GM21825 (cell line): ENCODE results near the gene SIK3.

Source experiments
- ATAC-seq: cut with Tn5 transposase; IDR thresholded peaks from one replicate; pipeline ENCODE4 v1.9.1; 2021; ENCODE audit warnings: mild to moderate bottlenecking, moderate library complexity; ENCODE audit not compliant: unreplicated experiment

Gene SIK3

DNA sequence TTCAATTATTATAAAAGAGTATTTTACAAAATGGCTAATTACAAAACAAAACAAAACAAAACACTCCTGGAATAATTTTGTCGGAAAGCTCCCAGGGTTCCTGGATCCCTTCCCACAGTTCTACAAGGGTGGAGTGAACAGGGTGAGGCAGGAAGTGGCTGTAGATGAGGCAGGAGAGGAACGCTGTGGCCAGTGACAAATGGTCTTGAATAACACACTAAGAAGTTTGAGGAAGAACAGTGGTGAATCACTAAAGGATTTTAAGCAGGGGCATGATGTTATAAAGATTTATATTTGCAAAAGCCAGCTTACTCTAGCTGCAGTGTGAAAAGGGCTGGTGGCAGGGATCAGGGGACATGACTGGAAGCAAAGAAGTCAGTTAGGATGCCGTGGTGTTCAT lies 227.0 kb downstream of the SIK3 start:
- no peak for ATAC-seq

DNA sequence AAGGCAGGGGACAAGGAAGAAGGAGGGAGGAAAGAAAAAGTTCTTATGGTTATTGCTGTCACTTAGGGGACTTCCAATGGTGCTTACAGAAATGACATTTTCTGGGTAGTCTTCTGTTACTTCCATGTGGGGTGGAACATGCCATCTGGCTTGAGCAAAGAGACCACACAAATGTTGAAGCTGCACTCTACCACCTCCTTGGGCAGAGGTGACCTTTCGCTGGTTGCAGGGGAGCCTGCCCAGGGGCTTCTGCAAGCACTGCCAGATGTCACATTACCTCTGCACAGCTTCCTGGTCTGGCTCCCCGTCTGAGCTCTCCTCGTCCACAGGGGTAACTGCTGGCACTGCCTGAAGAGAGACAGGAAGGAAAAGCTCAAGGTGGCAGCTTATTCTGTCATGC lies 228.2 kb downstream of the SIK3 start:
- ATAC-seq: no peak

DNA sequence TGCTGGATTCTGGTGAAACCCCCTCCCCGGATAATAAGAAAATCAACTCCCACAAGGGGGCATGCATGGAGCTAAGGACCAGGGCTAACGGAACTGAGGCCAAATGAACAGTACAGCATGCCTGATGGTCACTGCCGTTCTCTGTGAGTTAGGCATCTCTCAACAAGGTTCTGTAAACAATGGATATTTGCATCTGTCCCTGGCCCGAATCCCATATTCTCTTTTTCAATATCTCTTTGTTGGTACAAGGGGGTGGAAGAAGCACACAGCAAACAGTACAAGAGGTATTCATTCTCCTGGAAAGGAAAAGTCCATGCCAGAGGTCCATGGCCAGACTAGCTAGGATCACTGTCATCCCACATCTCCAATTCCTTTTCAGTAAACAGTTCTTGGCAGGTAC lies 228.6 kb downstream of the SIK3 start:
- ATAC-seq: no peak

DNA sequence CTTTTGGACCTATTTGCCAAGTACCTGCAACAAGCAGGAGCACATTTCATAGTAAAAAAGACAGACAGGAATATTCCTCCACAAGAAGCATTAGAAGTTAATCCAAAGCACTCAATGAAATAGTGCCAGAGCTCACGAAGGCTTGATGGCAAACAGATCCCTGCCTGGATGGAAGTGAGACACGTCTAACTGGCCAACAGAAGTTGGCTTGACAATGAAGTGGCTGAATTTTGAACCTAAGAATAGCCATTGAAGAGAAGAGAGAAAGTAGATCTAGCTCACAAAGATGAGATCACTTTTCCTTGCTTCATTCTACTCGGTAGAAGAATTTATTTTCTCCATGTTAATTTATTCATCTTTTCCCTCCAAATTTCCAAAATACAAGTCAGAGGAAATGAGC lies 230.2 kb downstream of the SIK3 start:
- ATAC-seq: no peak

DNA sequence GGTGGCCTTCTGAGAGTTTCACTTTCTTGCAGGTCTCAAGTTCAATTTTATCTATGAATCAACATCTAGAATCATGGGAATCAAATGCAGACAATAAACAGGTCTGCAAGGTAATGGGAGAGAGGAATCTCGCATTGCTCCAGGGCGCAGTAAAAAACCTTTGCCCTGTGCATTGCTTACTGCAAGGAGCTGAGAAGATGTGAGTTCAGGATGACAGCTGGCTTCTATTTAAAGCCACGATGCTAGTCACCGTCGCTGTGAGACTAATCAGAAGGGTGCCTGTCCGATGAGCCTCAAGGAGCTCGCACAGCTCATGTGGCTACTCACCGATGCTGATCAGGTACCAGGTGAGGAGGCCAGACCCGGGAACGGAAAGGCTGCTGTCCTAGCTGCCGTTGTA lies 230.6 kb downstream of the SIK3 start:
- no peak for ATAC-seq

DNA sequence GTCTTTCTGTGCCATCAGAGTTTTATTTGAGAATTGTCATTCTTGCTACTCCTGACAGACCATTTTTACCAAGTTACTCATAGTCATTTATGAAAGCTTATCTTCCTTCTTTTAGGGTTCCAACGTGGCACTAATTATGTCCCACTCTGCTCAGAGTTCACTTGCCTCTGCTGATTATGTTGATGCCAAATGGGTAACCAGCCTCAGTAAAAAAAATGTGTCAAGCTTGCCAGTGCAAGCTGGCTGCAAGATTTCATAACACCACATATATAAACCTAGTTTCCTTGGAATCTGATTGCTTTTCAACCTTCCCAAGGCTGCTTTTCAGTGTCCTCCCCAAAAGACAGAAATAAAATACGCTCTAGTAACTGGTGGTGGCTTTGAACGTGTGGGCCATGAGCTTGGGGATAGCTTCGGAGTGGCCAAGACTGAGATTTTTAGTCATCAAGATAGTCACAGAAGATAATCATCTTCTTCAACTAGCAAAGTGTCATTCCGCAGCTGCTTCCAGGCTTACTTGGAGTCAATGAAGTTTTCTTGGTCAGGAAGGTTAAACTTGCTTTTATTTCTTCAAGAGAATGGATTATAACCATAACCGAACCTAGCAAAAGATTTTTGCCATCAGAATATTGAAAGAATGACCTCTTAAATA lies 231.3 kb downstream of the SIK3 start:
- no peak for ATAC-seq

DNA sequence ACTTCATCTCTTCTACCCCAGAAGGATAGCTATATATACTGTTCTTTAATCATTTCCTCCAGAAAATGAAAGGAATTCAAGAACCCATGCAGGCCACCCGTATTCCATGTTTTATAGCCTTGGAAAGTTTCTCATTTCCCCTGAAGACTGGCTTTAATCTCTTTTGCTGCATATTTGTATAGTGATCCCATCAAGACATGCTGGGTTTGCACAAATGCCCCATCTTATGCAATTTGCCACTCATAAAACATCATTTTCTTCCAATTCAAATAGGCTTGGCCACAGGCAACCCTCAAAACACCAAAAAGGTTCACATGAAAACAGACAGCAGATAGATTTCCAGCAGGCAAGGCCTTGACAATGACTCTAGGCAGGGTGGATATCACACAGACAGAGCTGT lies 232.5 kb downstream of the SIK3 start:
- ATAC-seq: no peak

DNA sequence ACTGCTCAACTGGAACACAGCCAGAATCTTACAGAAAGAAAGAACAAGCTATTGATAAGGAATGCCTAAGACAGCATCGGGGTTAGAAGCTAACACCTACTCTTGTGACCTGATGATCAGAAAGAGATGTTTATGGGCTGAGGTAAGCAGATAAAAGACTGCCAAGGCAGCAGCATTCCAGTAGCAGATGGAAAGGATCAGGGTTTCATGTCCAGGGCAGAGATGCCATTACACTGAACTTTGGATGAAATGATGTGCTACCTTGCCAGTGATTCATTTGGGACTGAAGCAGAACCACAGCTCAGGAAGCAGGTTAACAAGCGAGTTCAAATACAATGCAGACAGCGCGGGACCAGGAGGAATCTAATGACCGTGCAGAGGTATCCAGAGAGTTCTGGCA lies 233.7 kb downstream of the SIK3 start:
- no peak for ATAC-seq

DNA sequence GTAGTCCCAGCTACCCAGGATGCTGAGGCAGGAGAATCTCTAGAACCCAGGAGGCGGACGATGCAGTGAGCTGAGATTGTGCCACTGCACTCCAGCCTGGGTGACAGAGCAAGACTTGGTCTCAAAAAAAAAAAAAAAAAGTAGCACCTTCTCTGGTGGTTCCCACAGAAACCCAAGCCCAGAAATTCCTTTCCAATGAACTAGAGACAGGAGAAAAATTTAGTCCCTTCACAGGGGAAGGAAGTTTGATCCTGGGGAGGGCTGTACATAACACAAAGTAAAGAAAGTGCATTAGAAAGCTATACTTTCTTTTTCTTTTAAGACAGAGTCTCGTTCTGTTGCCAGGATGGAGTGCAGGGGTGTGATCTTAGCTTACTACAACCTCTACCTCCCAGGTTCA lies 235.3 kb downstream of the SIK3 start:
- no peak for ATAC-seq

DNA sequence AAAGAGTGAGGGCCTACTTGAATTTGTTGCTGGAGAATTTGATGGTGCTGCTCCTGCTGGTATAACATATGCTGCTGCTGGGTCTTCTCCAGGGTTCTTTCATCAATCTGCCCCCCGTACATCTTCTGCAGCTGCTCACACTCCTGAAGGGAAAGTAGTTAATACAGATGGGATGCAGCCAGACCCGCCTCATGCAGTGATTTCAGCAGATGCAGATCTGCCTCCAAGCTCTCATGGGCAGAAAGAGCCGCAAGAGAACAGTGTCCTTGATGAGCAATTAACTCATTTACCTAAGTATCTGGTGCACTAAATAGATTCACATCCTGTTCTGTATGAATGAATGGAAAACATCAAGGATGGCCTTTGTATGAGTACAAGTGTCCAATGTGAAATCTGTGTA lies 236.0 kb downstream of the SIK3 start:
- no peak for ATAC-seq

DNA sequence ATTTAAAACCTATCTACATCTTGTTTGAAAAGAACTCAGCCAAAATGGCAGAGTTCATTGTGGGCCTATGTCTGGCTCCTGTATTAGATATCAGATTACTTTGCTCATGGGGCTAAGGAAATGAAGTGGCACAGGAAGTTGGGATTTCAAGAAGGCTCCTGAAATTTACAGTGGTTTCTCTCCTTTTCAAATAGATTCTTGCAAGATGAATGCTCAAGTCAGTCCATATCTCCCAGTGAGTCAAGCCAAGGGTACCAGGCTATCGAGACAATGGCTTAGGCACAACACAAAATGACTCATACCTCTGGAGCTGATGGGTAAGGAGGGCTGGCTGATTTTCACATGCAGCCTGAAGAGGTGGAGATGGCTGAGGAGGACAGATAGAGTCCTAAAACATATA lies 236.7 kb downstream of the SIK3 start:
- no peak for ATAC-seq

DNA sequence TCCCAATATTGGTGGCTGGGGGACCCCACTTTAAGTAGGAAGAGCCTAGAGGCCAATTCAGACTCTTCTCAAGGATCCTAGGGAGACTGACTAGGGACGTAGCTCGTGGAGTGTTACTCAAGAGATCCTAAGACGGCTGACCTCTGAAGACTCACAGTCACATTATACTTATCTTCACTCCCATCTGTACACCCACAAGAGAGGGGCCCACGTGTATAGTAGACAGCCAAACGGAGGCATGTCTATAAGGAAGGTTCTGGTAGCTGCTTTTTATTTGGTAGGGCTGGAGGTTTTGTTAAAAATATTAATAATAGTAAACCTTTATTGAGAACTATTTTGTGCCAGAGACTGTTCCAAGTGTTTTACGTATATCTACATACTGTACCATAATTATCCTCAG lies 237.9 kb downstream of the SIK3 start:
- ATAC-seq: no peak

DNA sequence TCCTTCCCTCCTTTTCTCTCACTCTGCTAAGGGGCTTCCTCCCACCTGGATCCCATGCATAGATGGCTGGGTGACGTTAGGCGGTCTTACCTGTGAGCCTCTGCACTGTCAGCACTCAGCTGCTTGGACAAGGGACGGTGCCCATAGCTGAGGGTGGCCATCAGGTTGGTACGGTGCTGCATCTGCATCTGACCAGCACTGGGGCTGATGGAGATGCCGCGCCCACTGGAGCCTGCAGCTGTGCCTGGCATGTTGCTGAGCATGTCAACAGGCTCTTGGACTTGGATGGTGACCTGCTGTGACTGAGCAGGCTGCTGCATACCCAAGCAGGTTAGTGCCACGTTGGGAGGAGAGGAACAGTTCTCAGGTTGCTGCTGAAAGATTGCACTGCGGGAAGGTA lies 239.1 kb downstream of the SIK3 start:
- no peak for ATAC-seq

DNA sequence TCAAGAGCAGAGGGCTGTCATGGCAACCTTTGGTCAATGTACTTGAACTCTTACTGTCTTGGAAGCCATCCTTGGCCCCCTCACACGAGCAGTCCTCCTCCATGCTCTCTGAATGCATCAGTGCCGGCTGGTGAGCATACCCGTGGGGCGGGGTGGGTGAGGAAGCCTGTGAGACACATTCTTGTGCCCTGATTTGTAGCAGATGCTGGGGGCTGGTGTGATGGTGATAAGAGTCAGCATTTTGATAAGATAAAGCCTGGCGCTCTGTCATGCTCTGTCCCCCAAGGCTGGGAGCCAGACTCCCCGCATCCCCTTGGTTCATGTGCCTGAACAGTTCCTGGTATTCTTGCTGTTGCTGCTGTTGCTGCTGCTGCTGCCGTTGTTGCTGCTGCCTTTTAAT lies 240.3 kb downstream of the SIK3 start:
- no peak for ATAC-seq

DNA sequence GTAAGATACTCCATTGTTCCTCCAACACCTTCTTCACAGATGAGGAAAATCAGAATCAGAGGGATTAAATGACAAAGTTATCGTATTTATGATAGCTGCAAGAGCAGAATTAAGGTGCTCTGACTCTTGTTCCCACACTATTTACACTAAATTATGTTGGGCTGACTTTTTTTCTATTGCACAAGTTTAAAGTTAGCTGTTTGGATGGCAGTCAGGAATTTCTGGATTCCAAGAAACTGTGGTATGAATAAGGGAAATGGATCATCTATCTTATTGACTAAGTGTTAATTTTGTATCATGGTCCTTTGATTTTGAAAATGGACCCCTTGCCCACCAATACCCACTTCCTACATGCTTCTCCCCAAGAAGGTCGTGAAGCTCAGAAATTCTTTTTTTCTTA lies 240.9 kb downstream of the SIK3 start:
- ATAC-seq: no peak

DNA sequence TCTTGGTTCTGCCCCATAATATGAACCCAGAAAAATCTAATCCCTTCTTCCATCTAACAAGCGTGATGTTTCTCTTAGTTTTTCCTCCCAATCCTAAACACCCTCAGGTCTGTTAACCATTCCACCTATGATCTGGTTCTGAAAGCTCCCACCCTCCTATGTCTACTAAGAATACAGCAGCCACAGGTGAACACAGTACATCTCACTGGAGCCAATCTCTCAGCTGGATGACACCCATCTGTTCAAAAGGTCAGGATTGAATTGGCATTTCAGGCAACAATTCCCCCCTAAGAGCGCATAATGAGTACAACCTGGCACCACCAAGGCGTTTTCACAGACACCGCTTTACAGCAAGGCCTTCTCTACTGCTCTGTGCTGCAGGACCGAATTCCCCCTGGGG lies 241.8 kb downstream of the SIK3 start:
- no peak for ATAC-seq

DNA sequence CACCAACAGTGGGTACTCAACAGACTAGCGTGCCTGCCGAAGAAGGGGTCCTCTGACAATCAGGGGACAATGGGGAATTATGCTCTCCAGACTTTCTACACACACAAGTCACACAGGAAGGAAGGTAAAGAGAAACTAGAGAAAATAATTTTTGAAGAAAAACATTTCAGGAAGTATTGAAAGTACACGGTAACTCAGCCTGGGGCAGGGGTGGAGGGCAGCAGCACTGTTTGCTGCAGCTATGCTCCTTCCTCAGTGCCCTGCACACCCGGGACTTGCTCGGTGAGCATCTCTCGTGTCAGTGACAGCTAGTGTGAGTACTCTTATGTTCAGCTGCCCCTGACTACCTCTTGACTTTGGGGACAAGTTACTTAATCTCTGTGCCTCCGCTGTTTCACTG lies 242.8 kb downstream of the SIK3 start:
- ATAC-seq: no peak

DNA sequence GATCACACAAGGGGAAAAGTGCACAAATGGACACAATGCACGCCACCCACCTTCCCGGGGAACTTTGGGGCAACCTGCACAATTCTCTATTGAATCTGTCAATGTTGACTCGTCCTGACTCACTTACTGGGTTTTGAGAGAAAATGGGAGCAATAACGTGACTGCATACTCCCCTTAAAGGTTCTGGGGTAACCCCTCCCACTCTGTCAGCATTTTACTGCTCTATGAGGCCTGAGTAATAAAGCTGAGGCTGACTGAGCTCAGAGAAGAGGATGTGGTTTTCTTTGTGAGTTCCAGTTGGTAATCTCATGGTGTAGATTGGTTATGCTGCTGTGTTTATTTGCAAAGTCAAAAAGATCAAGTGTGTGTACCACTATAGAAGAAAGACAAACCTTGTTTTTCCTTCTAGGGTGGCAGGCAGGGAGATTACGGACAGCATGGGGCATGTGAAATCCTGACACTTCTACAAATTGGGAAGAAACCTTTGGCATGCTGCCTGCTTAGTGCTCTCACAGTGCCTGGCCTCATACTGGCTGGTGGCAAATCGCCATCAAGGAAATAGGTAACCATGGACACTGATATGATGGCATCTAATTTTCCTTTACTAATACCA lies 244.7 kb downstream of the SIK3 start:
- ATAC-seq: peak; percentile 92

DNA sequence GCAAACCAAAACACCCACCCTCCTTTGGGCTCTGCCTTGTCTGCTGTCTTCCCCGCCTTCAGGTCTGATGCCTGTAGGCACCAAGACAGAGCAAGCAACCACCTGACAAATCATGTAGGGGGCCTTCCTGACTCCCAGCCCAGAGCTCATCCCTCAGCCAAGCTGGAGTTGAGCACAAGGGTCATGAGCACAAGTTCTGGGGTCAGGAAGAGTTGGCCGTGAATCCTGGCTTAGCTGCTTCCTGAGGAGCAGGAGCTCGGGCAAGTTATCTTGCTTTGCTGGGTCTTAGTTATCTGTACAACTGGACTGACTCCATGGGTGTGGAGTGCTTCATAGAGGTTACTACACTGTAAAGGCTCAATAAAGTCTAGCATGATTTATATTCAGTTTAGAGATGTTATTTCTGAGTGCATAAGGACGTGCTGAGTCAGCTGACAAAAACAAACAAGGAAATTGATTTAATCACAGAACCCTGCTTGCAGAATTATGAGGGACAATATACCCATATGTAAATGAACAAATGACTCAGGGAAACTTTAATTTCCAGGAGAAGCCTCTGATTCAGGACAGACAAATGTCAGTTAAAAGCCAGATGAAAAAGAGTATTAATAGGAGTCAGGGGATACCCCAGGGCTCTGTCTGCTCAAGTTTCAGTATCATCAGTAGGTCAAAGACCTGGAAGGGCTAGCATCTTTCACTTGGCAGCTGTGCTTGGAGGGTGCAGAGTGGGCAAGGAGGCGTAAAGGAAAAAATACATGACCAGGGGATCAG lies 245.8 kb downstream of the SIK3 start:
- ATAC-seq: peak; percentile 53

DNA sequence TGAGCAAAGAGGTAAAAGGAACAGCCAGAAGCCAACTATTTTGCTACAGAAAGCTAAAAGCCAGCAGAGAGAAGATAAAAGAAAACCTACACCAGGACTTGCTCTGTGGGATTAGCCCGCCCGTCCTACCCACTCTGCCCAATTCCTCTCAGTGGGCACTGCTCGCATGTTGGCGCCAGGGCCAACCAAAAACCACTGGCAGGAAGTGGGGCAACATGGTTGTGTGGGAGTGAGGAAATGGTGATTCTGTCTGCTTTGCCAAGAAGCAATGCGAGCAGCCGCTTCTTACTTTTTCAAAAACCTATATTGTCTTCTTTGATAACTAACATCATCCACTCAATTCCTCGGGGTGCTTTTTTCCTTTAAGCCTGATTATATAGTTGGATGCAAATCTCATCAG lies 246.6 kb downstream of the SIK3 start:
- no peak for ATAC-seq

DNA sequence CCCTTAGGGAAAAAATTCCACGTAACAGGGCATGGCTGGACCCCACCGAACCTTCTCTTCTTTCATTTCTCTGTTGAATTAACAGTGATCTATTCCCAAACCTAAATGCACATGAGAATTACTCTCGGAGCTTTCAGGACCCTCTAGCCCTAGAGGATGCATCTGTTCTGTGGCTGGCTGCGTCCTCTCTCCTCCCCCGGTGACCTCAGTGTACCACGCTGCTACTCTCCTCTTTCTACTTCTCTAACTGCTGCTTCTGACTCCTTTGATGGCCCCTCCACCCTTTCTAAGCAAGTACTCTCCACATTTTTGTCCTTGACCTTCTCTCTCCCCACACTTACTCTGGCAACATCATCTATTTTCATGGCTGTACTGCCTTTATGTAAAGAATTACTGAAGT lies 248.7 kb downstream of the SIK3 start:
- no peak for ATAC-seq

DNA sequence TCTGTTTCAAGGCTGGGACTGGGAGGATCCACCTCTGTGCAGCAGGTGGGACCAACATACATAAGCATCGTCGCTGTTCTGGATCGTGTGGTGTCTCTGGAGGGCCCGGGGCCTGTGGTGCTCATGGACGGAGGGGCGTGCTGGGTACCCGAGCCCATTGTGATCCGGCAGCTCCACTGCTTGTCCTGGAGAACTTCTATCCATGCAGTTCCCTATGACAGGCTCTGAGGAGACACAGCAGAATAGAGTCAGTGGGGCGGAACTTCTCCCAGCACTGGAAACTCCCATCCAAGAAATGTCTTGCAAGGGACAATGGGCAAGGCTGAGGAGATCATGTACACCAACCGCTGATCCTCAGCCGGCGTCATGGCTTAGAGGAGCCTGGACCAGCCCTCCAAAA lies 249.2 kb downstream of the SIK3 start:
- no peak for ATAC-seq
